GM23338 (cell line): ENCODE measurements around the gene DNAJC15. TPM values are rescaled to one million over a fixed set of nuclear protein-coding genes. Genes with fewer than 3 reads are reported as not detected.

Experiments
- ATAC-seq: fragments of 200-7000 bp; cut with Tn5 transposase; 3 replicates; pipeline ENCODE4 v1.9.1; 2020
- DNase-seq: peaks from one replicate; pipeline ENCODE4 v3.0.0-alpha.2; 2015; ENCODE audit warnings: low spot score
- H2AFZ ChIP-seq: fragments of 200-600 bp; sonication (generic); 2 replicates; pipeline ENCODE4 v1.8.0; 2016; ENCODE audit warnings: antibody characterized with exemption, mild to moderate bottlenecking, moderate library complexity
- H3F3A ChIP-seq: fragments of 200-600 bp; sonication (generic); replicated peaks from 2 replicates; pipeline ENCODE4 v1.8.0; 2017; ENCODE audit warnings: antibody characterized with exemption, mixed run types, low read depth
- H3K27ac ChIP-seq: fragments of 200-600 bp; sonication (generic); 2 replicates; pipeline ENCODE4 v1.6.1; 2016; ENCODE audit warnings: low read depth
- H3K27me3 ChIP-seq: fragments of 200-600 bp; sonication (generic); 2 replicates; pipeline ENCODE4 v1.8.0; 2016; ENCODE audit warnings: mild to moderate bottlenecking, mixed run types, moderate library complexity; ENCODE audit not compliant: insufficient read depth
- H3K36me3 ChIP-seq: fragments of 200-600 bp; sonication (generic); 2 replicates; pipeline ENCODE4 v1.8.0; 2016; ENCODE audit warnings: mild to moderate bottlenecking; ENCODE audit not compliant: insufficient read depth
- H3K4me1 ChIP-seq: fragments of 200-600 bp; sonication (generic); 2 replicates; pipeline ENCODE4 v1.8.0; 2016; ENCODE audit warnings: mild to moderate bottlenecking, moderate library complexity; ENCODE audit not compliant: insufficient read depth
- H3K4me2 ChIP-seq: fragments of 200-600 bp; sonication (generic); 2 replicates; pipeline ENCODE4 v1.7.1; 2017; ENCODE audit warnings: mixed run types
- H3K4me3 ChIP-seq: fragments of 200-600 bp; sonication (generic); 2 replicates; pipeline ENCODE4 v1.6.1; 2016; ENCODE audit warnings: mixed run types
- H3K79me2 ChIP-seq: fragments of 200-600 bp; sonication (generic); replicated peaks from 2 replicates; pipeline ENCODE4 v1.8.0; 2017; ENCODE audit warnings: mild to moderate bottlenecking; ENCODE audit not compliant: insufficient read depth
- H3K9me2 ChIP-seq: fragments of 200-600 bp; sonication (generic); 2 replicates; pipeline ENCODE4 v1.8.0; 2017; ENCODE audit not compliant: insufficient read depth
- H4K20me1 ChIP-seq: fragments of 200-600 bp; sonication (generic); replicated peaks from 2 replicates; pipeline ENCODE4 v1.8.0; 2017; ENCODE audit warnings: mild to moderate bottlenecking; ENCODE audit not compliant: insufficient read depth
- H3K27ac Mint-ChIP-seq: 2 replicates; pipeline ENCODE4 v1.8.0; 2020; ENCODE audit warnings: inconsistent platforms, mild to moderate bottlenecking, moderate library complexity, mixed read lengths
- H3K27me3 Mint-ChIP-seq: 3 replicates; pipeline ENCODE4 v1.8.0; 2022; ENCODE audit warnings: low read depth, mild to moderate bottlenecking, moderate library complexity, mixed read lengths, inconsistent platforms; ENCODE audit not compliant: insufficient read depth, poor library complexity
- H3K36me3 Mint-ChIP-seq: 3 replicates; pipeline ENCODE4 v1.8.0; 2021; ENCODE audit warnings: low read depth, mild to moderate bottlenecking, inconsistent platforms, moderate library complexity, mixed read lengths
- H3K4me1 Mint-ChIP-seq: 3 replicates; pipeline ENCODE4 v1.8.0; 2020; ENCODE audit warnings: mild to moderate bottlenecking, inconsistent platforms, mixed read lengths
- H3K4me3 Mint-ChIP-seq: 3 replicates; pipeline ENCODE4 v1.8.0; 2021; ENCODE audit warnings: moderate library complexity, mild to moderate bottlenecking, inconsistent platforms, mixed read lengths
- H3K9me3 Mint-ChIP-seq: 3 replicates; pipeline ENCODE4 v1.8.0; 2020; ENCODE audit warnings: moderate library complexity, mild to moderate bottlenecking, inconsistent platforms, mixed read lengths
- CREB1 ChIP-seq: fragments of 250-450 bp; sonication (Bioruptor Pico); IDR thresholded peaks from 2 replicates; pipeline ENCODE4 v1.5.0; 2020; ENCODE audit warnings: low read depth, mild to moderate bottlenecking, moderate library complexity
- CTCF ChIP-seq, 2 experiments: fragments of 200-600 bp in 1 of 2; sonication (generic) in 1 of 2; conservative IDR thresholded peaks; 2 replicates each; pipeline versions ENCODE4 v1.5.1 to v1.6.1; 2016 to 2017; ENCODE audit warnings: antibody characterized with exemption in 2 of 2, low read depth in 2 of 2, mild to moderate bottlenecking in 2 of 2, moderate library complexity in 1 of 2
- ETS1 ChIP-seq: IDR thresholded peaks from 2 replicates; pipeline ENCODE4 v1.6.1; 2016; ENCODE audit warnings: antibody characterized with exemption
- EZH2 ChIP-seq: fragments of 200-600 bp; sonication (generic); IDR thresholded peaks from one replicate; pipeline ENCODE4 v1.8.0; 2017; ENCODE audit warnings: antibody characterized with exemption, mild to moderate bottlenecking, low read depth; ENCODE audit not compliant: unreplicated experiment
- EZH2phosphoT487 ChIP-seq: fragments of 200-600 bp; sonication (generic); IDR thresholded peaks from one replicate; pipeline ENCODE4 v1.8.1; 2018; ENCODE audit warnings: antibody characterized with exemption; ENCODE audit not compliant: unreplicated experiment
- JUNB ChIP-seq: IDR thresholded peaks from one replicate; pipeline ENCODE4 v1.6.1; 2016; ENCODE audit warnings: antibody characterized with exemption; ENCODE audit not compliant: unreplicated experiment
- NANOG ChIP-seq: IDR thresholded peaks from 2 replicates; pipeline ENCODE4 v1.6.1; 2016; ENCODE audit warnings: antibody characterized with exemption, borderline replicate concordance
- POLR2AphosphoS5 ChIP-seq: IDR thresholded peaks from 2 replicates; pipeline ENCODE4 v1.6.1; 2016; ENCODE audit warnings: antibody characterized with exemption, low read depth
- REST ChIP-seq: IDR thresholded peaks from one replicate; pipeline ENCODE4 v1.6.1; 2018; ENCODE audit warnings: antibody characterized with exemption; ENCODE audit not compliant: unreplicated experiment
- STAT1 ChIP-seq: IDR thresholded peaks from one replicate; pipeline ENCODE4 v1.6.1; 2016; ENCODE audit warnings: antibody characterized with exemption; ENCODE audit not compliant: unreplicated experiment
- ZNF114 ChIP-seq: fragments of 250-450 bp; sonication (Bioruptor Pico); IDR thresholded peaks from 2 replicates; pipeline ENCODE4 v1.5.0; 2020; ENCODE audit warnings: mild to moderate bottlenecking, moderate library complexity
- ZNF331 ChIP-seq: fragments of 250-450 bp; sonication (Bioruptor Pico); IDR thresholded peaks from 2 replicates; pipeline ENCODE4 v1.5.0; 2020; ENCODE audit warnings: low read depth, mild to moderate bottlenecking, moderate library complexity
- ZNF462 ChIP-seq: fragments of 250-450 bp; sonication (Bioruptor Pico); IDR thresholded peaks from 2 replicates; pipeline ENCODE4 v1.5.0; 2020; ENCODE audit warnings: mild to moderate bottlenecking, moderate library complexity
- polyA plus RNA-seq: library from polyadenylated mRNA; unstranded; fragments of >200 nt; fragmentation: Nextera tagmentation; extraction: Ambion mirVana; gene quantifications from 2 replicates; pipeline ENCODE4 v1.2.1, GENCODE V29; 2016
- total RNA-seq: library from RNA; depleted of rRNA; stranded (reverse); fragments of >200 nt; shearing (Covaris generic); gene quantifications from 2 replicates; pipeline ENCODE4 v1.2.3, GENCODE V29; 2014

DNAJC15 gene
- total and polyA plus RNA-seq, 2 experiments from 2014 or later = 11.4 to 80.4 TPM

- peak overlapping the region; percentile 84; the same call in 1 of the 2 replicates for H2AFZ ChIP-seq
- H3K9me3 Mint-ChIP-seq = no peaks in the 10 kb centered on the region
- no peaks in the 10 kb centered on the region for H3K27me3 ChIP-seq
- peaks cover 6% of the 10 kb centered on the region for H3K4me1 ChIP-seq
- no peaks in the 10 kb centered on the region for H3K27me3 Mint-ChIP-seq
- H3K27ac Mint-ChIP-seq = no peak overlapping the region
- no peak overlapping the region for H3K4me3 ChIP-seq
- ATAC-seq (no peak), DNase-seq (no peak)
- peaks cover 20% of the 10 kb centered on the region for H3K4me1 Mint-ChIP-seq
- no peak overlapping the region for H3K27ac ChIP-seq
- H3K4me3 Mint-ChIP-seq = no peak overlapping the region
- no peaks in the 10 kb centered on the region for H4K20me1 ChIP-seq
- H3K79me2 ChIP-seq = no peaks in the 10 kb centered on the region
- 0 out of 2 replicates have a peak, but pooled peaks cover 3% of the 10 kb centered on the region for H3K9me2 ChIP-seq
- no peaks in the 10 kb centered on the region for H3K36me3 Mint-ChIP-seq
- H3K4me2 ChIP-seq = no peak overlapping the region
- H3F3A ChIP-seq = no peaks in the 10 kb centered on the region
- TF ChIP-seq STAT1 (no peak), CTCF (conservative IDR thresholded peaks at IDR 0.05; ENCODE audit: low read depth in 2 of 2) (no peak), POLR2AphosphoS5 (no peak), CREB1 (CRISPR knock-in tag) (no peak), ZNF114 (no peak), EZH2 (no peak), NANOG (no peak), ZNF462 (CRISPR knock-in tag) (no peak), ETS1 (no peak), JUNB (no peak), REST (no peak), ZNF331 (CRISPR knock-in tag) (no peak), EZH2phosphoT487 (no peak)
- no peaks in the 10 kb centered on the region for H3K36me3 ChIP-seq
These were observed 123.0 kb downstream of the DNAJC15 start for GRCh38 chr13:43146400-43146799.
